ENCODE measurements around the gene HOXB2.

HOXB2 gene

GRCh38 chr17:48571826-48572417 lies 27.0 kb upstream of the HOXB2 start:
- peaks cover 32 to 35% of the 10 kb centered on the region in 2 donors for H3K4me1 ChIP-seq (ENCODE audit: control insufficient read depth in 2 of 2, insufficient read depth in 2 of 2, low read length in 2 of 2)
- peaks cover 6 to 7% of the 10 kb centered on the region in 2 donors for H3K36me3 ChIP-seq (ENCODE audit: control insufficient read depth in 2 of 2, insufficient read depth in 2 of 2, low read length in 2 of 2)
- peak overlapping the region in 1 of 2 donors; percentile 8 for H3K4me3 ChIP-seq (ENCODE audit: low read length in 2 of 2)
- H3K9ac ChIP-seq (ENCODE audit: low read depth in 1 of 2, low read length in 2 of 2) = peak overlapping the region; percentile 20 to 62
- peak overlapping the region; percentile 69 to 77 for H3K27ac ChIP-seq (ENCODE audit: low read depth in 2 of 2, low read length in 2 of 2)
- no peaks in the 10 kb centered on the region for H3K9me3 ChIP-seq (ENCODE audit: control insufficient read depth in 2 of 2, low read length in 2 of 2)
- H3K27me3 ChIP-seq (ENCODE audit: control insufficient read depth in 2 of 2, insufficient read depth in 2 of 2, low read length in 2 of 2) = peaks cover 0 to 3% of the 10 kb centered on the region in 2 donors

DNA sequence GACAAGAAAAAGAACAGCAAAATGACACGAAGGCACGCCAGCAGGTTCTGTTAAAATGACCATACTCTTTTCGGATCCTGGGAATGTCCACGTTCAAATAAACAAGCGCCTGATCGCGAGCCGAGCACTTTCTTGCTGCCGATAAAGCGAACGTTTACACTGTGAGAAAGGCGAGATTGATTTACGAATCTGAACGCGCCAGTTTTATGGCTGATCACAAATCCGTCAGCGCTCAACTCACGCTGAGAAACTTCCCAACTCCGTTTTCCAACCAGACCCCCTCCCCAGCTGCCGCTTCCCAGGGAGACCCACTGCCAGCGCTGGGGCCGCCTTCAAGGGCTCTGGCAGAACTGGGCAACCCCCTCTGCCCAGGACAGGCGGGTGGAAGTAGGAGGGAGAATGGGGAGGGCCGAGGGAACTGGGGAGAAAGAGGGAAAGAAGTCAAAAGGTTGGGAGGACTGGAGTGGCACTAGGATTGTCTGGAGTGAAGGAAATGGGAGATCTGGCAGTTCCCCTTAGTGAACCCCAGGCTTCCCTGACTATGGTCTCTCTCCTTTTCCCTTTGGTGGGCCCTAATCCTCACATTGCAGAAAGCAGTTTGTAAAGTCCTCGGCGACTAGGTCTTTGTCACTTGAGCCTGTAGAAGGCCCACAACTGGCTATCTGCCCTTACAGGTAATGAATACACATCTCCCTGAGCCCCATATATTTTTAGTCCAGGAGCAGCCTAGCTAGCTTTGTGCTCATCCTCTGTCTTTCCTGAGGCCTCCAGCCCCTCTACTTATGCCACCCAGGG lies 26.3 kb upstream of the HOXB2 start:
- H3K36me3 ChIP-seq (ENCODE audit: control insufficient read depth in 2 of 2, insufficient read depth in 2 of 2, low read length in 2 of 2) = peaks cover 6 to 7% of the 10 kb centered on the region in 2 donors
- H3K9me3 ChIP-seq (ENCODE audit: control insufficient read depth in 2 of 2, low read length in 2 of 2) = no peaks in the 10 kb centered on the region
- H3K27me3 ChIP-seq (ENCODE audit: control insufficient read depth in 2 of 2, insufficient read depth in 2 of 2, low read length in 2 of 2) = peaks cover 0 to 3% of the 10 kb centered on the region in 2 donors
- H3K4me3 ChIP-seq (ENCODE audit: low read length in 2 of 2) = peak overlapping the region; percentile 8 to 17
- H3K4me1 ChIP-seq (ENCODE audit: control insufficient read depth in 2 of 2, insufficient read depth in 2 of 2, low read length in 2 of 2) = peaks cover 36 to 40% of the 10 kb centered on the region in 2 donors
- H3K27ac ChIP-seq (ENCODE audit: low read depth in 2 of 2, low read length in 2 of 2) = peak overlapping the region; percentile 69 to 77
- peak overlapping the region; percentile 20 to 62 for H3K9ac ChIP-seq (ENCODE audit: low read depth in 1 of 2, low read length in 2 of 2)

DNA sequence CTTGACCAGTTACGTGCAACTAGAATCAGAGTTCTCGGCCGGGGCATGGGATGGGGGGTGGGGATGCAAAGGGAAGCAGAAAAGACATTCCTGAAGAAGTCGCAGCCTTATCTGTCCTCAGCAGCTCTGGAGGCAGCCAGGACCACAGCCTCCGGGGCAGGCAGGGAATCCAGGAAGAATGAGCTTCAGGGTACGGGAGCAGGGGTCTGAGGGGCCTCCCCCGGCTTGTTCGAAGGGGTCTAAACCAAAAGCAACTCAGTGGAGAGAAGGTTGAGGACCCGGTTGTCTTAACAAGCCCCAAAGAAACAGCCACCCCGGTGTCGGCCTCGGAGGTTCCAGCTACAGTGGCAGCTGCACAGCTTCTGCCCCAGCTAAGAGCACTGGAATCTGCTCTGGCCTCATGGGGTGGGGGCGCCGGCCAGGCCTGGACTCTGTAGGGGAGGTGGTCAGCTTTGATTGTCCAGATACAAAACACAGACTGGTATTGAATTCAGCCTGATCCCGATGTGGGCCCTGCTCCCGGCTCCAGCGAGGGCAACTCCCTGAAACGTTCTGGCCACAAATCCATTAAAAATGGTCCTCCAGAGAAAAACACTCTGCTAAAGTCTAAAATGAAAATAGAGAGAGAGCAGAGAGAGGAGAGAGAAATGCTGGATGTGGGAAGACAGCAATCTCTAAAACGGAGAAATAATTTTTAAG lies 25.6 kb upstream of the HOXB2 start:
- H3K9ac ChIP-seq (ENCODE audit: low read depth in 1 of 2, low read length in 2 of 2) = peak overlapping the region in 1 of 2 donors; percentile 62
- H3K27me3 ChIP-seq (ENCODE audit: control insufficient read depth in 2 of 2, insufficient read depth in 2 of 2, low read length in 2 of 2) = peaks cover 0 to 3% of the 10 kb centered on the region in 2 donors
- peaks cover 7 to 9% of the 10 kb centered on the region in 2 donors for H3K36me3 ChIP-seq (ENCODE audit: control insufficient read depth in 2 of 2, insufficient read depth in 2 of 2, low read length in 2 of 2)
- peak overlapping the region; percentile 6 to 19 for H3K4me3 ChIP-seq (ENCODE audit: low read length in 2 of 2)
- H3K27ac ChIP-seq (ENCODE audit: low read depth in 2 of 2, low read length in 2 of 2) = peak overlapping the region; percentile 69 to 77
- H3K4me1 ChIP-seq (ENCODE audit: control insufficient read depth in 2 of 2, insufficient read depth in 2 of 2, low read length in 2 of 2) = peaks cover 31 to 33% of the 10 kb centered on the region in 2 donors
- no peaks in the 10 kb centered on the region for H3K9me3 ChIP-seq (ENCODE audit: control insufficient read depth in 2 of 2, low read length in 2 of 2)

DNA sequence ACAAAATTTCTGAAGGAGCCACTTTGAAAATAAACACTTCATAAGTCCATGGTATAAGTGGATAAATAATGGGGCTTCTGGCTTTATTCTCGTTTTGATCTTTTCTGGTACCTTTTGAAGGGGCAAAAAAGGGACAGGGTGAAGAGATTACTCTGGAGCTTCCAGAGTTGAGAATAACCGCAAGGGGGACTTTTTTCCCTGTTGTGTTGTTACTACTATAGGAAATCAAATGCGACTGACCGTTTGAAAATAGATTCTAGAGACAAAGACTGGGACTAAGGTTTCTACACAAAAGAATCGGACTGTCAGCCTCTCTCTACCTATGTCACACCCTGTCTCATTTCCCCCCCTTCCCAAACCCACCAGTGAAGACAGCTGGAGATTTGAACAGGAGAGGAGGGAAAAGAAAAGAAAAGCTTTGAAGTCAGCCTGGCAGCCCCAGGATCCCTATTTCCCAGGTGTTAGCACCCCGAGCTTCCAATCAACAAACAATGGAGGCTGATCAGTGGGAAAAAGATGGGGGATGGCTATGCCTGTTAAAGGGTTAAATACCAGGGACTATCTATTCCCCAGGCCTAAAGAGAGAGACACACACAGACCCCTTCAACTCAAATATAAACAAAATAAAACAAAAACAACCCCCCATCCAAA lies 24.9 kb upstream of the HOXB2 start:
- Histone ChIP-seq H3K9me3 (ENCODE audit: control insufficient read depth in 2 of 2, low read length in 2 of 2) (no peaks in the 10 kb centered on the region), H3K27ac (ENCODE audit: low read depth in 2 of 2, low read length in 2 of 2) (peak overlapping the region; percentile 69 to 77), H3K4me3 (ENCODE audit: low read length in 2 of 2) (peak overlapping the region in 1 of 2 donors; percentile 6), H3K27me3 (ENCODE audit: control insufficient read depth in 2 of 2, insufficient read depth in 2 of 2, low read length in 2 of 2) (peaks cover 0 to 3% of the 10 kb centered on the region in 2 donors), H3K36me3 (ENCODE audit: control insufficient read depth in 2 of 2, insufficient read depth in 2 of 2, low read length in 2 of 2) (peaks cover 7 to 10% of the 10 kb centered on the region in 2 donors), H3K9ac (ENCODE audit: low read depth in 1 of 2, low read length in 2 of 2) (peak overlapping the region in 1 of 2 donors; percentile 28), H3K4me1 (ENCODE audit: control insufficient read depth in 2 of 2, insufficient read depth in 2 of 2, low read length in 2 of 2) (peaks cover 34% of the 10 kb centered on the region in 2 donors)

DNA sequence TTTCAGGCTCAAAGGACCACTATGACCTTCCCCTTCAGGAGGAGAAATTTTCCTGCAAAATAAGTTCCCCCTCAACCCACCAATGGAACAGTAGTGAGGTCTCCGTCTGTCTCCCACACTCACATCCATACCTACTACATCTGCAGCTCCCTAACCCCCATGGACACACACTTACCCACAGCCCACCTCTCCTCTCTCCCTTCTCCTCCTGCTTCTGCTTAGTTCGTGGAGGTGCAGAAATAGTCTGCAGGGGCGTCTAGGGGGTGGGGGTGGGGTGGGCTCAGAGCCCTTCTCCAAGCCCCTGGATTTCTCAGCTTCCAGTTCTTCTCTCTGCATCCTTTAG lies 24.3 kb upstream of the HOXB2 start:
- H3K4me1 ChIP-seq (ENCODE audit: control insufficient read depth in 2 of 2, insufficient read depth in 2 of 2, low read length in 2 of 2) = peaks cover 34 to 38% of the 10 kb centered on the region in 2 donors
- peaks cover 7 to 13% of the 10 kb centered on the region in 2 donors for H3K36me3 ChIP-seq (ENCODE audit: control insufficient read depth in 2 of 2, insufficient read depth in 2 of 2, low read length in 2 of 2)
- H3K27ac ChIP-seq (ENCODE audit: low read depth in 2 of 2, low read length in 2 of 2) = no peak overlapping the region
- H3K9me3 ChIP-seq (ENCODE audit: control insufficient read depth in 2 of 2, low read length in 2 of 2) = no peaks in the 10 kb centered on the region
- H3K4me3 ChIP-seq (ENCODE audit: low read length in 2 of 2) = peak overlapping the region in 1 of 2 donors; percentile 15
- H3K9ac ChIP-seq (ENCODE audit: low read depth in 1 of 2, low read length in 2 of 2) = no peak overlapping the region
- peaks cover 0 to 3% of the 10 kb centered on the region in 2 donors for H3K27me3 ChIP-seq (ENCODE audit: control insufficient read depth in 2 of 2, insufficient read depth in 2 of 2, low read length in 2 of 2)

- Histone ChIP-seq H3K27me3 (ENCODE audit: control insufficient read depth in 2 of 2, insufficient read depth in 2 of 2, low read length in 2 of 2) (peaks cover 0 to 3% of the 10 kb centered on the region in 2 donors), H3K27ac (ENCODE audit: low read depth in 2 of 2, low read length in 2 of 2) (peak overlapping the region in 1 of 2 donors; percentile 5), H3K4me3 (ENCODE audit: low read length in 2 of 2) (peak overlapping the region; percentile 15 to 41), H3K4me1 (ENCODE audit: control insufficient read depth in 2 of 2, insufficient read depth in 2 of 2, low read length in 2 of 2) (peaks cover 35 to 38% of the 10 kb centered on the region in 2 donors), H3K9ac (ENCODE audit: low read depth in 1 of 2, low read length in 2 of 2) (no peak overlapping the region), H3K9me3 (ENCODE audit: control insufficient read depth in 2 of 2, low read length in 2 of 2) (no peaks in the 10 kb centered on the region), H3K36me3 (ENCODE audit: control insufficient read depth in 2 of 2, insufficient read depth in 2 of 2, low read length in 2 of 2) (peaks cover 7 to 13% of the 10 kb centered on the region in 2 donors)
Observed at GRCh38 chr17:48568499-48569239, 23.8 kb upstream of the HOXB2 start.

- H3K27me3 ChIP-seq (ENCODE audit: control insufficient read depth in 2 of 2, insufficient read depth in 2 of 2, low read length in 2 of 2) = peaks cover 0 to 3% of the 10 kb centered on the region in 2 donors
- H3K4me3 ChIP-seq (ENCODE audit: low read length in 2 of 2) = peak overlapping the region; percentile 1 to 14
- H3K27ac ChIP-seq (ENCODE audit: low read depth in 2 of 2, low read length in 2 of 2) = peak overlapping the region; percentile 67 to 75
- no peaks in the 10 kb centered on the region for H3K9me3 ChIP-seq (ENCODE audit: control insufficient read depth in 2 of 2, low read length in 2 of 2)
- H3K4me1 ChIP-seq (ENCODE audit: control insufficient read depth in 2 of 2, insufficient read depth in 2 of 2, low read length in 2 of 2) = peaks cover 36 to 38% of the 10 kb centered on the region in 2 donors
- peak overlapping the region; percentile 24 to 35 for H3K9ac ChIP-seq (ENCODE audit: low read depth in 1 of 2, low read length in 2 of 2)
- H3K36me3 ChIP-seq (ENCODE audit: control insufficient read depth in 2 of 2, insufficient read depth in 2 of 2, low read length in 2 of 2) = peaks cover 6 to 17% of the 10 kb centered on the region in 2 donors
Observed at GRCh38 chr17:48567646-48568354, 22.9 kb upstream of the HOXB2 start.

GRCh38 chr17:48567209-48567608 lies 22.3 kb upstream of the HOXB2 start:
- peaks cover 0 to 3% of the 10 kb centered on the region in 2 donors for H3K27me3 ChIP-seq (ENCODE audit: control insufficient read depth in 2 of 2, insufficient read depth in 2 of 2, low read length in 2 of 2)

GRCh38 chr17:48566717-48567116 lies 21.8 kb upstream of the HOXB2 start:
- Histone ChIP-seq H3K36me3 (ENCODE audit: control insufficient read depth in 2 of 2, insufficient read depth in 2 of 2, low read length in 2 of 2) (peaks cover 0 to 13% of the 10 kb centered on the region in 2 donors), H3K9ac (ENCODE audit: low read depth in 1 of 2, low read length in 2 of 2) (peak overlapping the region in 1 of 2 donors; percentile 35), H3K9me3 (ENCODE audit: control insufficient read depth in 2 of 2, low read length in 2 of 2) (no peaks in the 10 kb centered on the region), H3K27me3 (ENCODE audit: control insufficient read depth in 2 of 2, insufficient read depth in 2 of 2, low read length in 2 of 2) (peaks cover 0 to 3% of the 10 kb centered on the region in 2 donors), H3K4me3 (ENCODE audit: low read length in 2 of 2) (no peak overlapping the region), H3K4me1 (ENCODE audit: control insufficient read depth in 2 of 2, insufficient read depth in 2 of 2, low read length in 2 of 2) (peaks cover 32 to 46% of the 10 kb centered on the region in 2 donors), H3K27ac (ENCODE audit: low read depth in 2 of 2, low read length in 2 of 2) (peak overlapping the region; percentile 67 to 75)

More at GRCh38 chr17:48567209-48567608, 22.3 kb upstream of the HOXB2 start:
- H3K36me3 ChIP-seq (ENCODE audit: control insufficient read depth in 2 of 2, insufficient read depth in 2 of 2, low read length in 2 of 2) = peaks cover 2 to 13% of the 10 kb centered on the region in 2 donors
- no peaks in the 10 kb centered on the region for H3K9me3 ChIP-seq (ENCODE audit: control insufficient read depth in 2 of 2, low read length in 2 of 2)
- H3K4me1 ChIP-seq (ENCODE audit: control insufficient read depth in 2 of 2, insufficient read depth in 2 of 2, low read length in 2 of 2) = peaks cover 33 to 41% of the 10 kb centered on the region in 2 donors
- H3K9ac ChIP-seq (ENCODE audit: low read depth in 1 of 2, low read length in 2 of 2) = peak overlapping the region in 1 of 2 donors; percentile 35
- peak overlapping the region; percentile 67 to 75 for H3K27ac ChIP-seq (ENCODE audit: low read depth in 2 of 2, low read length in 2 of 2)
- H3K4me3 ChIP-seq (ENCODE audit: low read length in 2 of 2) = peak overlapping the region in 1 of 2 donors; percentile 1
